ENCODE data around the gene MAP6.
A peak's percentile ranks its signal among the peaks of the same experiment; 100 is the strongest.

MAP6 gene

GRCh38 chr11:75654314-75654713 lies 14.5 kb downstream of the MAP6 start:
- peak overlapping the region; percentile 55 for H3K27ac Mint-ChIP-seq
- H3K27me3 Mint-ChIP-seq: peaks cover 24% of the 10 kb centered on the region
- no peak overlapping the region for H3K4me3 Mint-ChIP-seq
- H3K4me1 Mint-ChIP-seq (ENCODE audit: low read depth): peaks cover 18% of the 10 kb centered on the region
- DNase-seq: no peak
- H3K36me3 Mint-ChIP-seq (ENCODE audit: low read depth): no peaks in the 10 kb centered on the region
- H3K9me3 Mint-ChIP-seq: no peaks in the 10 kb centered on the region

DNA sequence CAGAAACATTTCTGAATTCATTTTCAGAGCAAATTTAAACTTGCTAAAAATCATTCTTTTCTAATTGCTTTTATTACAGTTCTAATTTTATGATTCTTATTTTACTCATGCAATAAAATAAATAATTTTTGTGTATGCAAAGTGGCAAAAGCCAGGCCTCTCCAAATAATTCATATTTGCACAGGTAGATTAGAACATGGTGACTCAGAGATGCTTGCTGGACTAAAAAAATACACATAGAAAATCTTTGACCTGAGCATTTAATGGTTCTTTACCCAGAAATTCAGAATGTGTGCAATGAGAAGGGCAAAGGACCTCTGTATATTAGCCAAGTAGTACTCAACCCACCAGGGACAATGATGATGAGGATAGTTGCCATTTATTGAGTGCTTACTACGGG lies 15.3 kb downstream of the MAP6 start:
- Mint-ChIP-seq H3K4me3 (no peak overlapping the region), H3K4me1 (ENCODE audit: low read depth) (peaks cover 18% of the 10 kb centered on the region), H3K27ac (no peak overlapping the region), H3K36me3 (ENCODE audit: low read depth) (no peaks in the 10 kb centered on the region), H3K27me3 (peaks cover 17% of the 10 kb centered on the region), H3K9me3 (no peaks in the 10 kb centered on the region)
- DNase-seq: no peak

GRCh38 chr11:75652936-75653335 lies 15.9 kb downstream of the MAP6 start:
- no peak overlapping the region for H3K27ac Mint-ChIP-seq
- H3K9me3 Mint-ChIP-seq: no peaks in the 10 kb centered on the region
- peaks cover 12% of the 10 kb centered on the region for H3K27me3 Mint-ChIP-seq
- H3K36me3 Mint-ChIP-seq (ENCODE audit: low read depth): no peaks in the 10 kb centered on the region
- no peak overlapping the region for H3K4me3 Mint-ChIP-seq
- DNase-seq: no peak
- H3K4me1 Mint-ChIP-seq (ENCODE audit: low read depth): peaks cover 18% of the 10 kb centered on the region

GRCh38 chr11:75651218-75651617 lies 17.6 kb downstream of the MAP6 start:
- Mint-ChIP-seq H3K36me3 (ENCODE audit: low read depth) (no peaks in the 10 kb centered on the region), H3K27me3 (peaks cover 12% of the 10 kb centered on the region), H3K4me3 (no peak overlapping the region), H3K9me3 (no peaks in the 10 kb centered on the region), H3K27ac (no peak overlapping the region), H3K4me1 (ENCODE audit: low read depth) (peaks cover 18% of the 10 kb centered on the region)
- DNase-seq: no peak

- Mint-ChIP-seq H3K9me3 (no peaks in the 10 kb centered on the region), H3K4me3 (no peak overlapping the region), H3K4me1 (ENCODE audit: low read depth) (peaks cover 17% of the 10 kb centered on the region), H3K27ac (no peak overlapping the region), H3K36me3 (ENCODE audit: low read depth) (no peaks in the 10 kb centered on the region), H3K27me3 (peaks cover 11% of the 10 kb centered on the region)
- no peak for DNase-seq
Measured at GRCh38 chr11:75650167-75650723, 18.6 kb downstream of the MAP6 start.

DNA sequence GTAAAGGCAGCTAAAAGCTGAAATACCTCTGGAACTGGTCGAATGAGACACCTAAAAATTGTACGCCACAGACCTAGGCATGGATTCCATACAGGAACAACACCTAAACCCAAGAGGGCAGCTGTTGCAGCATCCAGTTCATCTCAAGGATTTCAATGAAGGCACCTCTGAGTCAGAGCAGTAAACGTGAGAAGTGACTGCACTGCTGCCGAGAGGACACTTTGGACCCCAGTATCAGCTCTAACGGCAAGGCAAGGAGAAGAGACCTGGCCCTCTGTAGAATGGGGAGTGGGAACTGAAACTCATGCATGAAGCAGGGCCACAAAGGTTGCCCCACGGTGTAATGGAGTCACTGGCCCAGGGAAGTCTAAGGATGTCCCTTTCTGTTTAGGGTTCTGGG lies 23.9 kb downstream of the MAP6 start:
- Mint-ChIP-seq H3K4me3 (no peak overlapping the region), H3K27ac (no peak overlapping the region), H3K27me3 (peaks cover 3% of the 10 kb centered on the region), H3K36me3 (ENCODE audit: low read depth) (no peaks in the 10 kb centered on the region), H3K4me1 (ENCODE audit: low read depth) (no peaks in the 10 kb centered on the region), H3K9me3 (no peaks in the 10 kb centered on the region)
- no peak for DNase-seq

DNA sequence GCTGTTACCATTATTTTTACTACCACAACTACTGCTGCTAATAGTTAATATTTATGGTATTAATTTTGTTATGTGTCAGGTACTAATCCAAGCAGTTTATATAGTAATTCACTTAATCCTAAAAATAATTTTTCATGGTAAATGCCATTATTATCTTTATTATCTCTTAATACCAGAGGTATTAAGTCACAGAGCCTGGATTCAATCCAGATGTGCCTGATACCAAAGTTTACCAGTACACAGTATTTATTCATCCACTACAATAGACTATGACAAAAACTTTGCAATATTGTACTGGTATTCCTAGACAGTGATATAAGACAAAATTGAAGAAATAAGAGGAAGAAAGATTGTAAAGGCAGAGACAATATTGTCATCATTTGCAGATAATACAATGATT lies 24.5 kb downstream of the MAP6 start:
- Mint-ChIP-seq H3K4me3 (no peak overlapping the region), H3K9me3 (no peaks in the 10 kb centered on the region), H3K27ac (no peak overlapping the region), H3K27me3 (peaks cover 3% of the 10 kb centered on the region), H3K4me1 (ENCODE audit: low read depth) (no peaks in the 10 kb centered on the region), H3K36me3 (ENCODE audit: low read depth) (no peaks in the 10 kb centered on the region)
- DNase-seq: no peak

GRCh38 chr11:75642402-75643113 lies 26.3 kb downstream of the MAP6 start:
- no peak overlapping the region for H3K4me3 Mint-ChIP-seq
- no peaks in the 10 kb centered on the region for H3K4me1 Mint-ChIP-seq (ENCODE audit: low read depth)
- peaks cover 11% of the 10 kb centered on the region for H3K27me3 Mint-ChIP-seq
- no peaks in the 10 kb centered on the region for H3K9me3 Mint-ChIP-seq
- no peak overlapping the region for H3K27ac Mint-ChIP-seq
- H3K36me3 Mint-ChIP-seq (ENCODE audit: low read depth): no peaks in the 10 kb centered on the region
- DNase-seq: no peak

DNA sequence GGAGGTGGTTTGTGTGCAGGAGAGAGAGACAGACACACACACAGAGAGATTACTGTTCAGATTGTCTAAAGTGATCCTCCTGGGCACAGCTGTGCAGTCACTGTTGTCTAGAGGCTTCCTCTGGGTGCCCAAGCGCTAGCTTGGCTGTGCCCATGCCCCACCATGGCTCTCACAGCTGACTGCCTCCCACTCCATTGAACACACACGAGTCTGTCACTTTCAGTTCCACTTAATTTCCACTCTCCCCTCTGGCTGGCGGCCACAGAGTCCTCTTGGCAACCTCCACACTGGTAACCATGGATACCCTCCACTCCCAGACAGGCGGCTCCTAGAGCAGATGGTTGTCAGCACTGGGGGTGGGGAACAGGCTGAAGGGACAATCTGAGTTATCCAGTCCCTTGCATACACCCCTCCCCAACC lies 29.1 kb downstream of the MAP6 start:
- no peaks in the 10 kb centered on the region for H3K4me1 Mint-ChIP-seq (ENCODE audit: low read depth)
- H3K36me3 Mint-ChIP-seq (ENCODE audit: low read depth): no peaks in the 10 kb centered on the region
- no peaks in the 10 kb centered on the region for H3K9me3 Mint-ChIP-seq
- peaks cover 31% of the 10 kb centered on the region for H3K27me3 Mint-ChIP-seq
- no peak overlapping the region for H3K27ac Mint-ChIP-seq
- no peak for DNase-seq
- no peak overlapping the region for H3K4me3 Mint-ChIP-seq

- no peaks in the 10 kb centered on the region for H3K36me3 Mint-ChIP-seq (ENCODE audit: low read depth)
- DNase-seq: no peak
- H3K27ac Mint-ChIP-seq: no peak overlapping the region
- H3K27me3 Mint-ChIP-seq: peaks cover 44% of the 10 kb centered on the region
- H3K9me3 Mint-ChIP-seq: no peaks in the 10 kb centered on the region
- no peaks in the 10 kb centered on the region for H3K4me1 Mint-ChIP-seq (ENCODE audit: low read depth)
- H3K4me3 Mint-ChIP-seq: no peak overlapping the region
Measured at GRCh38 chr11:75637998-75638397, 30.8 kb downstream of the MAP6 start.

GRCh38 chr11:75635066-75635862 lies 33.6 kb downstream of the MAP6 start:
- H3K27me3 Mint-ChIP-seq: peaks cover 59% of the 10 kb centered on the region

DNA sequence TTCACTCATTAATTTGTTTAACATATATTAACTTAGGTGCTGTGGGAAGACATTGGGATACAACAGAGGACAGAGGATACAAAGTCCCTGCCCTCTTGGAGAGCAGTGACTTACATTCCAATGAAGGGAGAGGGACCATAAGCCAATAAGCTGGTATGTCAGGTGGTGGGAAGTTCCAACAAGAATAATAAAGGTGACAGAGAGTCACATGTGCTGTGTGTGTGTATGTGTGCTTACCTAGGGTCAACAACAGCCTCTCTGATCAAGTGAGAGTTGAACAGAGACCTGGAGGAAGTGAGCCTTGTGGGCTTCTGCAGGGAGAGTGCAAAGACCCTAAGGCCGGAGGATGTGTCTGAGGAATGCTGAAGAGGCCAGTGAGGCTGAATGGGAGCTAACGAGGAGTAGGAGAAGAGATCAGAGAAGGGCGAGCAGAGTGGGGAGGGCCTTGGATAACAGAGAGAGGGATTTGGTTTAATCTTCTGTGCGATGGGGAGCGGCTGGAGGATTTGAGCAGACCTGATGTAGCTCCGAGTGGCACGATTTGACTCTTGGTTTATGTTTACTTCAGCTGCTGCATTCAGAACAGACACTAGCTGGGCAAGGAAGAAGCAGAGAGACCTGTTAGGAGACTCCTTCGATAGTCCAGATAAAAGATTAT lies 35.3 kb downstream of the MAP6 start:
- H3K4me1 Mint-ChIP-seq (ENCODE audit: low read depth): no peaks in the 10 kb centered on the region
- peaks cover 63% of the 10 kb centered on the region for H3K27me3 Mint-ChIP-seq
- no peaks in the 10 kb centered on the region for H3K9me3 Mint-ChIP-seq
- H3K4me3 Mint-ChIP-seq: no peak overlapping the region
- no peak overlapping the region for H3K27ac Mint-ChIP-seq
- no peaks in the 10 kb centered on the region for H3K36me3 Mint-ChIP-seq (ENCODE audit: low read depth)
- DNase-seq: no peak

More at GRCh38 chr11:75635066-75635862, 33.6 kb downstream of the MAP6 start:
- H3K4me1 Mint-ChIP-seq (ENCODE audit: low read depth): no peaks in the 10 kb centered on the region
- H3K4me3 Mint-ChIP-seq: no peak overlapping the region
- no peak for DNase-seq
- H3K27ac Mint-ChIP-seq: no peak overlapping the region
- no peaks in the 10 kb centered on the region for H3K9me3 Mint-ChIP-seq
- no peaks in the 10 kb centered on the region for H3K36me3 Mint-ChIP-seq (ENCODE audit: low read depth)

- H3K4me3 Mint-ChIP-seq: no peak overlapping the region
- H3K4me1 Mint-ChIP-seq (ENCODE audit: low read depth): no peaks in the 10 kb centered on the region
- DNase-seq: no peak
- H3K9me3 Mint-ChIP-seq: no peaks in the 10 kb centered on the region
- peaks cover 59% of the 10 kb centered on the region for H3K27me3 Mint-ChIP-seq
- no peaks in the 10 kb centered on the region for H3K36me3 Mint-ChIP-seq (ENCODE audit: low read depth)
- H3K27ac Mint-ChIP-seq: no peak overlapping the region
Measured at GRCh38 chr11:75632962-75633361, 35.9 kb downstream of the MAP6 start.

DNA sequence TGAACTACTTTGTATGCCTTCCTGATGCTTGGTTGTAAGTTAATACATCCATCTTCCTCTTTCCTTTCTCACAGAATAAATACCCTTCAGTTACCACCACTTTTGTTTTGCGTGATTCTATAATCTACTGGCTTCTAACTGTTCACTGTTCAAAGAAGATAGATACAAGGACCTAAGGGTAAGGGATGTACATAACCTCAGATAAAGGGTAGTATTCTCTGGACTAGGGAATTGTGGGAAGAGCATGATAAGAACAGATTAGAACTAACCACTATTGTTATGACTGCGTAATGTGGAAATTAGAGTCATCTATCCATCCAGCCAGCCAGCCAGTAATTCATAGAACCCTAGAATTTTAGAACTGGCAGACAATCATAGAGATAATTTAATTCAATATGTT lies 36.4 kb downstream of the MAP6 start:
- H3K36me3 Mint-ChIP-seq (ENCODE audit: low read depth): no peaks in the 10 kb centered on the region
- DNase-seq: no peak
- no peak overlapping the region for H3K4me3 Mint-ChIP-seq
- no peaks in the 10 kb centered on the region for H3K4me1 Mint-ChIP-seq (ENCODE audit: low read depth)
- no peak overlapping the region for H3K27ac Mint-ChIP-seq
- peaks cover 58% of the 10 kb centered on the region for H3K27me3 Mint-ChIP-seq
- no peaks in the 10 kb centered on the region for H3K9me3 Mint-ChIP-seq

All from activated T-cell treated with anti-CD3 and anti-CD28 coated beads, Interleukin-2, amount 50 U/mL, for 24 hours (primary cell).